Activated T-cell treated with anti-CD3 and anti-CD28 coated beads, Interleukin-2, amount 50 U/mL, for 48 hours (primary cell): Measurements from ENCODE around the gene DRD3.

Experiments used
- DNase-seq, 2 experiments: peaks; one replicate each; pipeline ENCODE4 v3.0.0-alpha.2; 2020

DRD3 gene

GRCh38 chr3:114178770-114179368 lies at the start of gene DRD3:
Gene DRD3 (minus strand): TSS chr3:114179052. CDS start chr3:114171992, 7,060 bp downstream.
- DNase-seq: peak in 1 of 2 experiments; percentile 28

- no peak for DNase-seq
These were observed 48.2 kb upstream of the DRD3 start for GRCh38 chr3:114227076-114227475.

GRCh38 chr3:114226313-114226712 lies 47.5 kb upstream of the DRD3 start:
- DNase-seq: peak in 1 of 2 experiments; percentile 20

- no peak for DNase-seq
These were observed 44.3 kb upstream of the DRD3 start for GRCh38 chr3:114223143-114223542.

- no peak for DNase-seq
These were observed 43.0 kb upstream of the DRD3 start for GRCh38 chr3:114221881-114222264.

DNA sequence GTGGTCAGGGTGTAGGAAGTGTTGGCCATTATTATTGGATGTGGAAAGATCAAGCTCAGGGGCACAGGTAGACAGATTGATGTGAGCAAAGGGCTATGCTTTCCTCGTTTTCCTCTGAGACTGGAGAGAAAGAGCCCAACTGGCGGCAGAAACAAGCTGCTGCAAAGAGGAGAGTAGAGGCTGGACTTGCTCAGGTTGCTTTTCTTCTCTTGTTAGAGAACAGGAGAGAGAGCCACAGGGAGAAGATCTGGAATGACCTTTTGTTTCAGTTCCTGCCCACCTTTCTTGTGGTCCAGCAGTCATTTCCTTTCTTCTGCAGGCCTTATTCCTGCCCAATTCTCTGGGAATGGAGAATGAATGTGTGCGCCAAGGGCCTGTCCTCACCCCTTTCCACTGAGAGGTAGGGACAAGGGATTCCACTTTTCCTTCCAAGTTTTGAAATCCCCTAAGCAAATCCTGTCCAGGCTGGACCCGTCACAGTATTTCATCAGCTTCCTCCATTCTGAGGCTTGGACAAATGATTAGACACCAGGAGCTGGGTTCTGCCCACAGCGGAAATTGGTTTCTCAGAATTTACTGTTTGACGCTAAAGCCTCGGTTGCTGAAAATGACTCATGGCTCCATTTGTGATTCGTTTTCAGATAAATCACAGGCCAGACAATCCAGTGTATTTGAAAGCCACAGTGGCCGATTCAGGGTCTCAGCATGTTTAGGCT lies 42.5 kb upstream of the DRD3 start:
- peak; percentile 67 to 69 for DNase-seq

- no peak for DNase-seq
These were observed 40.9 kb upstream of the DRD3 start for GRCh38 chr3:114219741-114220140.

GRCh38 chr3:114218578-114219185 lies 39.8 kb upstream of the DRD3 start:
- peak in 1 of 2 experiments; percentile 61 for DNase-seq

- DNase-seq: peak in 1 of 2 experiments; percentile 25
These were observed 39.2 kb upstream of the DRD3 start for GRCh38 chr3:114218006-114218405.

GRCh38 chr3:114217266-114217665 lies 38.4 kb upstream of the DRD3 start:
- no peak for DNase-seq

GRCh38 chr3:114216186-114216970 lies 37.5 kb upstream of the DRD3 start:
- DNase-seq: peak in 1 of 2 experiments; percentile 23

- peak in 1 of 2 experiments; percentile 49 for DNase-seq
These were observed 35.9 kb upstream of the DRD3 start for GRCh38 chr3:114214542-114215341.

DNA sequence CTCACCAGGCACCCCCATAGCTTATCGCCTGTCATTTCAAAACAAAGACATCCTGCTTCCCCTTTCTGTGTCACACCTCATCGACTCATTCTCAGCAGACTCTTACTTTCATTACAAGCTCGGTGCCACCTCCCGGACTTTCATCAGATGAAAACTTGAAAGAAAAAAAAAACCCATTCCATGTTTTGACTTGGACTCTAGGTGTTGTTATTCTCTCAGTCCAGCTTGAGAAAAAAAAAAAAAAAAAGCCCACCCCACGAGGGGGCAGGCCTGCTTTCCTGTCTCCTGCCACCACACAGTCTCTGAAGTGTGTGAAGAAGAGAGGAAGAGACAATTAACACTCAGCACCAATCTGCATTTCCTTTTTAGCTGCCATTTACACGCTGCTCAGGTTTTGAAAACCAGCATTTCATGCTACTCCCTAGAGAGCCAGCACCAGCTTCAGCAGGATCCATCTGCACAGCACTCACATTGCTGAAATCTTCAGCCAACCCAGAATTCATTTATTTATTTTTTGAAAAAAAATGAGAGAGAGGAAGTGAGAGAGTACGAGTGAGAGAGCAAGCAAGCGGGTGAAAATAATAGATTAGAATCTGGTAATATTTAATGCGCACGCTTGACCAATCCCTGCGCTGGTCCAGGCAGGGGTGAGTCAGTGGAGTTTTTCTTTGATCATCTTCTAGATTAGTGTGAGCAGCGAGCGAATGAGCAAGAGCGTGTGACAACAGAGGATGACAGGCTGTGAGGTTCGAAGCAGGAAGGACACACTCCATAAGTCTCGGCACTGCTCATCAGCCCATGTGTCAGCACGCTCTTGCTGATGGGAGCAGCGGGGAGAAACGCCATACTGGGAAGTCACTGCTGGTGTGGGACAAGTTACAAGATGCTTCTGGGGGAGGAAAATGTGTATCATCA lies 35.0 kb upstream of the DRD3 start:
- peak; percentile 80 to 82 for DNase-seq

DNA sequence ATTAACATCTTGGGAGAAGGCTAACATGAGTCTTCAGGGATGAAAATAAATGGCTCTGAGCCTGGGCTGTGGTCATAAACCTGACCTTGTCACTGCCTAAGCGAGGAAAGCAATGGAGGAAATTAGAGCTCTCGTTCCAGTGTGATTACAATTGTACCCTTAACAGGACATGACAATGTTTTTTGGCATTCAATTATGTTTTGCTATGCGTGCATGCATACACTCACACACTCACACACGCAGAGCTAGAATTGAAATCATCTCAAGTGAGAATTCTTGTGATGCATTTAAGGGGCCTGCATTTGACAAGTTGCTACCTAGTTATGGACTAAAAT lies 34.4 kb upstream of the DRD3 start:
- DNase-seq: no peak

DNA sequence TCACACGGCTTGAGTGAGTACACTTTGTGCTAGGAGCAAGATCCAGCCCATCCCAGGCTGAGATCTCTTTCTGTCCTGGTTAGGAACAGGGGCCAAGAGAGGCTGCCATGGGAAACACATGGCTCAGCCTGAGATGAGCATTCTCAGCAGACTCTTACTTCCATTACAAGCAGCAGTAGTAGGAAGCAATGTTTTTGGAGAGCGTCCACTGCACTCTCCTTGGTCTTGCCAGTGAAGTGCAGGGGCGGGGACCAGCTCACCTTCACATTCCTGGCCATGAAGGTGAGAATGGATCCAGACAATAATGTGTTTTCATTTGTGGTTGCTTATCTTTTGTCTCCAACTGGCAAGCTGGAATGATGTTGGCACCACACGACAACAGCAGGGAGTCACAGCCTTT lies 33.8 kb upstream of the DRD3 start:
- DNase-seq: no peak

DNA sequence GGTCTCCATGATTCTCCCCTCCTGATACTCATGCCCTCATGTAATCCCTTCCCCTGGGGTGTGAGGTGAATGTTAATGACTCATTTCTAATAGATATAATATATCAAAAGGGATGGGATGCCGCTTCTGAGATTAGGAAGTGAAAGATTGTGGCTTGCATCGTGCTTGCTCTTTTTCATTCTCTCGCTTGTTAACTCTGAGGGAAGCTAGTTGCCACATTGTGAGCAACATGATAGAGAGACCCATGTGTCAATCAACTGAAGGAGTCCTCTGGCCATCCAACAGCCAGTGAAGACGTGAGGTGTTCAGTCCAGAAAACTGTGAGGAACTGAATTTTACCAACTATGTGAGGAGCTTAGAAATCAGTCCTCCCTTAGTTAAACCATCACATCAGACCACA lies 28.9 kb upstream of the DRD3 start:
- DNase-seq: no peak

- DNase-seq: no peak
These were observed 27.5 kb upstream of the DRD3 start for GRCh38 chr3:114206342-114206741.

DNA sequence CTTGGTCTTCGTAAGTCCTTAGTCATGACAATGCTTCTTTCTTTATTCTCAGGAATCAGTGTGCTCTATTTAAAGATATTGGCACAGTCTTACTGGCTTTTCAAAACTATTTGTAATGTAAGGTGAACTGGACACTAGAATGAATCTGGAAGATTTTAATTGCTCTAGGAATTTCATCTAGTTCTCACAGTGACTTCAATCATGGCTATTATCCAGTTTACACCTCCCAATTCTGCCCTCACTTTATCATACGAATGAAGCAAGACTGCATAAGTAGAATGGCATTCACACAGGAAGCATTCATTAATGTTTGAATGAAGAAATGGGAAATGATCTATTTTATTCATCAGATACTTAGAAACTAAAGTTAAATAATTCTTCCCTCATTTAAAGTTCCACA lies 26.7 kb upstream of the DRD3 start:
- DNase-seq: no peak

DNA sequence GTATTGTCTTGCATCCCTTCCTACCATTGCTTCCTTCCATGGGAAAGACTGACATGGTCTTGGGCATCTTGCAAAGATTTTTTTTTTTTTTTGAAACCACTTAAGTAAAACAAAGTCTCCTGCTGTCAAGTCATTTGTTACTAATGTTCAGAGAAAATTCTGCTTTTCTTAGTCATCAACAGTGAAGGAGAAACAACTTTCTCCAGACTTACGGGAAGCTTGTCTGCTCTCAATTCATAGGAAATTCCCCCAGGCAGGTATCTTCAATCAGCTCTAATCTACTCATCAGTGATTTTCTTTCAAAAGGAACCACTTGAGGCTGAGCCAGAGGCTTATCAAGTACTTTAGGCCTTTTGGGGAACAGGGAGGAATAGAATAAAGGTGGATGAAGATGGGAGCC lies 15.9 kb upstream of the DRD3 start:
- no peak for DNase-seq

GRCh38 chr3:114192136-114192535 lies 13.3 kb upstream of the DRD3 start:
- DNase-seq: no peak

- DNase-seq: no peak
These were observed 7.6 kb upstream of the DRD3 start for GRCh38 chr3:114186501-114186900.

DNA sequence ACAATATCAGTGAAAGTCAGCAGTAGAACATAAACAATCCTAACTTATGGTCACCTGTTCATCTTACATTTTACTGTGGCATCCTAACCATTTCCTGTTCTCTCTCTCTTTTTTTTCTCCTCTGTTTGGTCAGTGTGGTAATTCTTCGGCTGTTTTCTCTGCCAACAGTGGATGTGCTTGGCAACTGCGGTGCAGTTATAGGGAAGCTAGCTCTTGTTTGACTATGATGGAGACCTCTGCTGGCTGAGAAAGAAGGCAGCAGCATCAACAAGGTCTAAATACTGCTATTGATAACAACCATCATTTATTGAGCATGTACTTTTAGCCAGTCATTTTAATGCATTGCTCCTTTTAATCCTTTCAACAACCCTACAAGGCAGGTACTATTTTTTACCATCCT lies 723 bp upstream of the DRD3 start:
- no peak for DNase-seq
